GM21526 (cell line): ENCODE results near the gene NR4A2.
"Not testable (repeated sequence)": the region's sequence is repeated elsewhere in the genome, so short reads cannot be mapped to it uniquely, and the experiment has no call there.

Experiments
- ATAC-seq: cut with Tn5 transposase; IDR thresholded peaks from one replicate; pipeline ENCODE4 v1.9.1; 2021; ENCODE audit warnings: moderate library complexity; ENCODE audit not compliant: unreplicated experiment, low FRiP score

The NR4A2 gene

GRCh38 chr2:156322686-156323231, 9.8 kb downstream of the NR4A2 start:
- no peak for ATAC-seq

DNA sequence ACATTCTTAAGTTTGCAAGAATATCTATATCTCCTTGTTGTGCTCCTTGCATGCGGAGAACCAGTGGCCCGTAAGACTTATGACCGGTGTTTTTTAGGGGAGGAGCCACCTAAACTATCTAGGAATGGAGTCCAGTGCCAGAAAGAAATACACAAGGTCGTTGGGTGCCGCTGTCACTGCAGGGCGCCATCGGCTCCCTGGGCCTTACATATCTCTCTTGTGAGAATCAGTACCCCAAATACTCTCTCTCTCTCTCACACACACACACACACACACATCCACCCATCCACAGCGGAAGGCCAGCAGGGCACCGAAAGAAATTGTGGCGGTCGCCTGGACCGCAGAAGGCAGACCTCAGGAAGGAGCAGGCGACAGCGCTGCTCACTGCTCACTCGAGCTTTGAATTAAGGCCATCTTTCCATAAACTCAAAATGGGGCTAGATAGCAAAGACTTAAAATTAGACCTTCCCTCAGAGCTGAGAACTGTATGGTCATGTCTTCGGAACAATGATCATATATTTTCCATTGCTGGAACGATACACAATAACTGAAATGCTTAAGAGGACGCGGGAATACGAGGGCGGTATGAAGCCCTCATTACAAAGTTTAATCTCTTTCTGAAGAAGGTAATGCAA, 10.4 kb downstream of the NR4A2 start:
- peak; percentile 49 for ATAC-seq

- no peak for ATAC-seq
Measured at GRCh38 chr2:156321243-156321904, 11.1 kb downstream of the NR4A2 start.

DNA sequence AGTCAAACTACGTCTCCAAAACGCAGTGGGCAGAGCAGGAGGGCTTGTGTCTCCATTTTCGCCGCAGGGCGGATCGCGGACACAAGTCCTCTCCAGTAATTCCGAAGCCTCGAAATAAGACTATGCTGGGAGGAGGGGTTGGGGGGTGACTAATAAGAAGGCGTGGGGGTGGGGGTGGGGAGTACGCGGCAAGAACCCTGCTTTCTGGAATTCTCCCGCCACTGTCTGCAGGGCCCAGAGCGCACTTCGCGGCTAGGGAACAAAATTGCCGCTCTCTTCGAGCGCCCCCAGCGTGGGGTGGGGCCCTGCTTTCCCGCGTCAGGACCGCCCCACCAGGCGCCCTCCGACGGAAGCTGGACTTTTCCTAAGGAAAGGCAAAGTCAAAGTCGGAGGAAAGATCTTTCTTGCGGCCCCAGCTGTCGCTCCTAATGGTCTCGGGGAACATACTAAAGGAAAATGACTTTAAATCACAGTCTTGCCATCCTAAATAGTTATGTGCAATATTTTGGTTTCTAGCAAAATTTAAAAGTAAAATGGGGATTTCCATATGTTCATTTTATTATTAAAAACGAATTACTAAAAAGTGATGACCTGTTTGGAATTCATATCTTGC, 11.9 kb downstream of the NR4A2 start:
- no peak for ATAC-seq

- ATAC-seq: no peak
Measured at GRCh38 chr2:156319811-156320485, 12.6 kb downstream of the NR4A2 start.

DNA sequence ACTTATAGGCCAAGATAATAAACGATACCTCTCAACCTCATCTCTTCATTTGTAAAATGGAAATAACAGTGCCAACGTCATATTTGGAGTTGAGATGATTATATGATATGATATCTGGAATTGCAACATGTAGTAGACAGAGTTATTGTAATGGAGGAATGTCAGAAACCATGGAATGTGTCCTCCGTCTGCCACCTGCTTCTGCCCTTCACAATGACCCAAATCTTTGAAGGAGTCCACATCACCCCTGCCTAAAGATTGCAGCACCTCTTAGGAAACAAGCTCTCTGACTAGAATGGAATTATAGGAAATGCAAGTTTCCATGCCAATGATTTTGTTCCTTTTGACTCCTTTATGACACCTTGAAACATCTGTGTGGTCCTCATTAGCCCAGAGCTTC, 14.9 kb downstream of the NR4A2 start:
- ATAC-seq: no peak

DNA sequence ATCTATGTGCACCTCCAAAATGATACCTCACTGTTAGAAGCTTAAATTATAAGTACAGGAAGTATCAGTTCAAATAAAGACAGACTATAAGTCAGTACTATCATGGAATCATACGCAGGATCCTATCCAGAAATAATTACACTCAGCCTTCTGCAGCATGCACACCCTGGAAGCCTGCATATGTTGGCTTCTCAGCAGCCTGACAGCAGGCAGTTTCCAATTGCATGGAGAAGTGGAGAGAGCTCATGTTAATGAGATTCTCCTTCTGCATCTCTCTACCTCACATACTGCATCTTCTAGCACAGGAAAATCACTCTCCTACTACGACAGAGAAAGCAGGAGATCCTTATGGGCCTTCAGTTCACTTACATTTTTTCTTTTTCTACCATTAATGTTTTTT, 20.5 kb downstream of the NR4A2 start:
- ATAC-seq: no peak

DNA sequence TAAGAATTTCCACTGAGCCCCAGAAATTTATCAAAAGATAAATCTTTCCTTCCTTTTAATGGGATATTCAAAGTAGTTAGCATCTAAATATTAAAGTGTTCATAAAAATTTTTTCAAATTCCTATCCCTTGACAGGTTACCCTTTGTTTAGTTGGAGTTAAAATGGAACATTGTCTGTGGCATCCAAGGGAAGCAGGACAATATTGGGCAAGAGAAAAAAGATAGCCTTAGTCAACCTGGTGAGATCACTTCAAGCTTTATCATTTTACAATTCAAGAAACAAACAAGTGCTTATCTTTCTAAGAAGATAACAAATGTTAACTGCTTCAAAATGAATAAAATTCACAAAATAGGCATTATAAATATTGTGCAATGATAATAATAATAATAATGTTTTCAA, 21.7 kb downstream of the NR4A2 start:
- no peak for ATAC-seq

DNA sequence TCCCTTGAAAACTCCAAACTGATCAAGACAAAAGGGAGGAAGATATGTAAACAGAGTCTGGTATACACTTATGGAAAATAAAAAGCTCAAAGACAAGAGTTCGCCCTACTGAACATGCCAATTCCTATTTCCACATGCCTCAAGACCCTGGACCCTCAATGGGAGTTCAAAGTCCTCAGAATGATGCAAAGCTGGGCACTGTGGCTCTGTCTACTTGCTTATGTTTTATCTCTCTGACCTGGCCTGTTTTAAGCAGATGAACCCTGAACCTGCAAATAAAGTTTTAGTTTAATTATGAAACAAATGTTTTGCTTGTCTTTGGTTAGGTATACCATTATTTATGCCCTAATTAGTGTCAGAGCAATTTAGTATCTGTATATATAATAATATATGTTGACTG, 22.6 kb downstream of the NR4A2 start:
- ATAC-seq: no peak

DNA sequence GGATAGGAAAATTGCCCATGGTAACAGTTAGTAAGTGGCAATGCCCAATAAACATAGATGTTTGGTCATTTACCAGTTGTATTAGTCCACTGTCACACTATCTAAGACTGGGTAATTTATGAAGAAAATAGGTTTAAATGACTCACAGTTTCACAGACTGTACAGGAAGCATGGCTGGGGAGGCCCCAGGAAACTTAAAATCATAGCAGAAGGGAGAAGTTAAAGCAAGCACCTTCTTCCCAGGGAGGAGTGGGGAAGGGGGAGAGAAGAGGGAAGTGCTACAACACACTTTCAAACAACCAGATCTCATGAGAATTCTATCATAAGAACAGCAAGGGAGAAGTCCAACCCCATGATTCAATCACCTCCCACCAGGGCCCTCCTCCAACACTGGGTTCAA, 23.4 kb downstream of the NR4A2 start:
- ATAC-seq: no peak

- ATAC-seq: no peak
Measured at GRCh38 chr2:156306821-156307220, 25.7 kb downstream of the NR4A2 start.

- ATAC-seq: no peak
Measured at GRCh38 chr2:156305121-156305520, 27.4 kb downstream of the NR4A2 start.

GRCh38 chr2:156300337-156300736, 32.2 kb downstream of the NR4A2 start:
- no peak for ATAC-seq

GRCh38 chr2:156294945-156295580, 37.5 kb downstream of the NR4A2 start:
- ATAC-seq: no peak

DNA sequence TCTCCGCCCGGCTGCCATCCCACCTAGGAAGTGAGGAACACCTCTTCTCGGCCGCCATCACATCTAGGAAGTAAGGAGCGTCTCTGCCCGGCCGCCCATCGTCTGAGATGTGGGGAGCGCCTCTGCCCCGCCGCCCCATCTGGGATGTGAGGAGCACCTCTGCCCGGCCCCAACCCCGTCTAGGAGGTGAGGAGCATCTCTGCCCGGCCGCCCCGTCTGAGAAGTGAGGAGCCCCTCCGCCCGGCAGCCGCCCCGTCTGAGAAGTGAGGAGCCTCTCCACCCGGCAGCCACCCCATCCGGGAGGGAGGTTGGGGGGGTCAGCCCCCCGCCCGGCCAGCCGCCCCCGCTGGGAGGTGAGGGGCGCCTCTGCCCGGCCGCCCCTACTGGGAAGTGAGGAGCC, 39.1 kb downstream of the NR4A2 start:
- not testable (repeated sequence) for ATAC-seq

GRCh38 chr2:156279446-156280150, 52.9 kb downstream of the NR4A2 start:
- ATAC-seq: no peak
